22Rv1 (cell line): Measurements from ENCODE around the gene VSNL1.

Experiments
- ZFX ChIP-seq: fragments of 450-650 bp; IDR thresholded peaks from 2 replicates; pipeline ENCODE4 v1.6.1; 2017; ENCODE audit warnings: antibody characterized with exemption, borderline replicate concordance
- TF ChIP-seq, protein P1 (sequence below): fragments of 450-650 bp; IDR thresholded peaks from 2 replicates; pipeline ENCODE4 v1.5.1; 2017; ENCODE audit warnings: mild to moderate bottlenecking

DNA sequence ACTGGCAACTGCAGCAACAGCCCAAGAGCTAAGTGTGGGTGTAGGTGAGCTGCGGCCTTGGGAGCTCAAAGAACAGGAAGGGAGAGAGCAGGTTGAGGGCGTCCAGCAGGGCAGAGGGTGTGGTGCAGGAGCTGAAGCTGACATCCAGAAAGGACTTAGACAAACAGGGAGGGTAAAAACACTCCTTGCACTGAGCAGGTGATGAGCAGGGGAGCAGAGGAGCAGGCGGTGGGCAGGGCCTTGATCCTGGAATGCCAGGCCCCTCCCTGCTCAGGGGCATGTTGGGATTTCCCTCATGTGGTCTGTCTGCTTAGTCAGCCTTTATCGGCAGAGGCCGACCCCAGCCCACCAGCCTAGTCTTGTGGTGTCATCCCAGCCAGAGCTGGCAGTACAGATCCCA lies 63.6 kb downstream of the VSNL1 start:
- TF ChIP-seq, protein P1, sequence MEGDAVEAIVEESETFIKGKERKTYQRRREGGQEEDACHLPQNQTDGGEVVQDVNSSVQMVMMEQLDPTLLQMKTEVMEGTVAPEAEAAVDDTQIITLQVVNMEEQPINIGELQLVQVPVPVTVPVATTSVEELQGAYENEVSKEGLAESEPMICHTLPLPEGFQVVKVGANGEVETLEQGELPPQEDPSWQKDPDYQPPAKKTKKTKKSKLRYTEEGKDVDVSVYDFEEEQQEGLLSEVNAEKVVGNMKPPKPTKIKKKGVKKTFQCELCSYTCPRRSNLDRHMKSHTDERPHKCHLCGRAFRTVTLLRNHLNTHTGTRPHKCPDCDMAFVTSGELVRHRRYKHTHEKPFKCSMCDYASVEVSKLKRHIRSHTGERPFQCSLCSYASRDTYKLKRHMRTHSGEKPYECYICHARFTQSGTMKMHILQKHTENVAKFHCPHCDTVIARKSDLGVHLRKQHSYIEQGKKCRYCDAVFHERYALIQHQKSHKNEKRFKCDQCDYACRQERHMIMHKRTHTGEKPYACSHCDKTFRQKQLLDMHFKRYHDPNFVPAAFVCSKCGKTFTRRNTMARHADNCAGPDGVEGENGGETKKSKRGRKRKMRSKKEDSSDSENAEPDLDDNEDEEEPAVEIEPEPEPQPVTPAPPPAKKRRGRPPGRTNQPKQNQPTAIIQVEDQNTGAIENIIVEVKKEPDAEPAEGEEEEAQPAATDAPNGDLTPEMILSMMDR, result no peak
- no peak for TF ChIP-seq ZFX
